ENCODE measurements around the gene CAMK1D. TPM values are rescaled to one million over a fixed set of nuclear protein-coding genes. Genes with fewer than 3 reads are reported as not detected.

CAMK1D gene
- total and polyA plus RNA-seq, 2 experiments from 2014 or later = 4.6 to 7.2 TPM

GRCh38 chr10:12854988-12855387, 505.6 kb downstream of the CAMK1D start (continued):
- TF ChIP-seq CTCF (conservative IDR thresholded peaks at IDR 0.05; ENCODE audit: low read depth in 2 of 2) = no peak
- TF ChIP-seq JUNB (IDR thresholded peaks at IDR 0.05; ENCODE audit: unreplicated experiment) = no peak
- no peak for TF ChIP-seq CREB1 (CRISPR knock-in tag; IDR thresholded peaks at IDR 0.05; ENCODE audit: low read depth)
- no peak for TF ChIP-seq ZNF331 (CRISPR knock-in tag; IDR thresholded peaks at IDR 0.05; ENCODE audit: low read depth)
- TF ChIP-seq NANOG (IDR thresholded peaks at IDR 0.05; ENCODE audit: borderline replicate concordance) = no peak
- TF ChIP-seq EZH2phosphoT487 (IDR thresholded peaks at IDR 0.05; ENCODE audit: unreplicated experiment) = no peak
- TF ChIP-seq ETS1 (IDR thresholded peaks at IDR 0.05) = no peak
- no peak for TF ChIP-seq ZNF114 (CRISPR knock-in tag; IDR thresholded peaks at IDR 0.05)
- TF ChIP-seq STAT1 (IDR thresholded peaks at IDR 0.05; ENCODE audit: unreplicated experiment) = no peak
- TF ChIP-seq REST (IDR thresholded peaks at IDR 0.05; ENCODE audit: unreplicated experiment) = no peak
- no peak for TF ChIP-seq EZH2 (IDR thresholded peaks at IDR 0.05; ENCODE audit: low read depth, unreplicated experiment)
- no peak for TF ChIP-seq POLR2AphosphoS5 (IDR thresholded peaks at IDR 0.05; ENCODE audit: low read depth)

- H3K27ac Mint-ChIP-seq = no peak overlapping the region
- ATAC-seq = no peak
- H3K4me2 ChIP-seq = no peak overlapping the region
- TF ChIP-seq STAT1 (IDR thresholded peaks at IDR 0.05; ENCODE audit: unreplicated experiment) (no peak), ZNF462 (CRISPR knock-in tag; IDR thresholded peaks at IDR 0.05) (no peak), EZH2 (IDR thresholded peaks at IDR 0.05; ENCODE audit: low read depth, unreplicated experiment) (no peak), ZNF331 (CRISPR knock-in tag; IDR thresholded peaks at IDR 0.05; ENCODE audit: low read depth) (no peak), JUNB (IDR thresholded peaks at IDR 0.05; ENCODE audit: unreplicated experiment) (no peak), EZH2phosphoT487 (IDR thresholded peaks at IDR 0.05; ENCODE audit: unreplicated experiment) (no peak)
Observed at GRCh38 chr10:12862459-12862858, 513.1 kb downstream of the CAMK1D start.

More at GRCh38 chr10:12862459-12862858, 513.1 kb downstream of the CAMK1D start:
- no peaks in the 10 kb centered on the region for H3K36me3 ChIP-seq (ENCODE audit: insufficient read depth)
- H3K9me2 ChIP-seq (ENCODE audit: insufficient read depth) = no peaks in the 10 kb centered on the region
- H3F3A ChIP-seq (replicated peaks; ENCODE audit: low read depth) = no peaks in the 10 kb centered on the region
- no peak overlapping the region for H2AFZ ChIP-seq
- Mint-ChIP-seq H3K9me3 (no peaks in the 10 kb centered on the region), H3K4me1 (no peaks in the 10 kb centered on the region), H3K4me3 (no peak overlapping the region), H3K36me3 (ENCODE audit: low read depth) (no peaks in the 10 kb centered on the region; the same call in 2 of the 3 replicates), H3K27me3 (ENCODE audit: insufficient read depth, low read depth, poor library complexity) (peaks cover 4% of the 10 kb centered on the region)
- H3K4me1 ChIP-seq (ENCODE audit: insufficient read depth) = no peaks in the 10 kb centered on the region
- no peak for DNase-seq (ENCODE audit: low spot score)
- no peak overlapping the region for H3K27ac ChIP-seq (ENCODE audit: low read depth)
- H3K4me3 ChIP-seq = no peak overlapping the region
- H4K20me1 ChIP-seq (replicated peaks; ENCODE audit: insufficient read depth) = no peaks in the 10 kb centered on the region
- H3K27me3 ChIP-seq (ENCODE audit: insufficient read depth) = no peaks in the 10 kb centered on the region
- H3K79me2 ChIP-seq (replicated peaks; ENCODE audit: insufficient read depth) = no peaks in the 10 kb centered on the region
